Measurements from ENCODE around the gene AUP1.

GRCh38 chr2:74571058-74571457 is 41.6 kb upstream of the AUP1 start:
- TF ChIP-seq CTCF (IDR thresholded peaks at IDR 0.05) (no peak), POLR2A (IDR thresholded peaks at IDR 0.05) (no peak)
